ENCODE measurements around the gene MAPK12.
A peak's percentile ranks its signal among the peaks of the same experiment; 100 is the strongest.

The MAPK12 gene

DNA sequence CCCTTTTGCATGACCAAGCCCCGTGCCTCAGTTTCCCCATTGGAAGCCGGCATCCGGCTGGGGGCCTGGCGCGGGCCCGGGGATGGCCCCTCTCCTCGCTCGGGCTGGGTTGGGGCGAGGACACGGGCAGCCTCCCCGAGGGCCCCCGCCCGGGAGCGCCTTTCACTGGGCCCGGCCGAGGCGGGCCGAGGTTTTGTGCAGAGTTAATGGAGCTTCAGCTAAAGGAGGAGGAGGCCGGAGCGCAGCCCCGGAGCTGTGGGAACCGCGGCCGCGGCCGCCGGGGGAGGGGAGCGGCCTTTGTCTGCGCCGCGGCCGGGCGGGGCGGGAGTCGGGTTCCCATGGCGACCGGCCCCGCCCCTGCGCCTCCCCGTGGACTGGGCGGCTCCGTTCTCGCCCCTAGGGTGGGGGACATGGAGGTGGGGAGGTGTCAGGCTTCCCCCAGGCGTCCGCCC is 10.1 kb upstream of the MAPK12 start:
- H3K4me3 ChIP-seq: peak overlapping the region; percentile 37 to 58 (median 49)
- peak overlapping the region in 9 of 21 experiments; percentile 13 to 65 (median 49) for H3K27ac ChIP-seq

DNA sequence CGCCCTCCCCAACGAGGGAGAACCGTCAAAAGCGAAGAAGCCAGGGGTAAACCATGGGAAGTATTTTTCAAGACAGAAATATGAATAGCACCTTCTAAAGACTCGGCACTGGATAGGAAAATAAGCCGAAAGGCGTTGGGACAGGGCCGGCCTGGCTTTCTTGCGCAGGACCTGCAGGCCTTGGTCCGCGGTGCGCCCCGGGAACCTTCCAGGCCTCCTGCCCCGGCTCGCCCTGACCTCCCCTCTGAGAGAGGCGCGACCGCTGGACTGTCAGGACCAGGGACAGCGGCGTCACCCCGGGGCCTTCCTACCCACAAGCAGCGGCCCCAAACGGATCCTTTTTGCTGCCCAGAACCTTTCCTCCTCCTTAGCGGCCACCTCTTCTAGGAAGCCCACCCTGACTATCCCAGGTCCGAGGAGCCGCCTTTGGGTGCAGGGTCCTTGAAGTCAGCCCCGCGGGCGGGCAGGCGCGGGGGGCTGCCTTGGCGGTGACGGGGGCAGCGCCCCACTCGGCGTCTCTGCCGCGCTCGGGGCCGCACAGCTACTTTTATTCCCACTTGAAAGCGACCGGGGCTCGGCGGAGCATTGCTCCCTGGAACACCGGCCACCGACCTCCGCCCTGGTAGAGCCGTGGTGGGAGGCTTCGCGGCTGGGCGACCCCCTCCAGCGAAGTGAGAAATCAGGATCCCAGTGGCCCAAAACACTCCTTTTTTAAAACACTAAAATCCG is 9.3 kb upstream of the MAPK12 start:
- H3K27ac ChIP-seq: peak overlapping the region in 18 of 21 experiments; percentile 13 to 81 (median 50)

DNA sequence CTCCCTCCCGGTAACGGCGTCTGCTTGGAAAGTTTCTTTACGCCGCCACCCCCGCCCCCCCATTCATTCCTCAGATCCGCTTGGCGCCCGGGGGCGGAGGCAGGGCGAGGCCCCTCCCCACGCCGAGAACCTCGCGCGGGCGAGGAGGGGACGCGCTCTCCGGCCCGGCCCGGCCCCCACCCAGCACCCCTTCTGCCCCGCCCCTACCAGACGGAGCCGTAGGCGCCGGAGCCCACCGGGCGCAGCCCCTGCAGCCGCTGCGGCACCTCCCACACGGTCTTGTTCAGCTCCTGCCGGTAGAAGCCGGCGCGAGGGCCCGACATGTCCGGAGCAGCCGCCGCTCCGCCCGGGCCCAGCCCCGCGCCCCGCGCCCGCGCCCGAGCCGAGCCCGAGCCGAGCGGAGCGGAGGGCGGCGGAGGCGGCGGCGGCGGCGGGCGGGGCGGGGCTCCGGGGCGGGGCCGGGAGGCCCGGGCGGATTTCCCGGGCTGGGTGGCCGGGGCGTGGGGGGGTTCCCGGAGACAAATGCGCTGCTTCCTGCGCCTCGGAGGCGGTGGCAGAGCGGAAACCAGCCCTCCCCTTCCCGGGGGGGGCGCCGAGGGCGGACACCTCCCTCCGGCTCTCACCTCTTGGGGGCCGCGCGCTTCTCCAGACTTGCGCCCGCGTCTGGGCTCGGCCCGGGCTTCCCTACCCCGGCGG is 8.6 kb upstream of the MAPK12 start, which contains the start of gene MAPK11:
Gene MAPK11, minus strand, starts transcription at position 411 of the 696 bp plus-strand sequence. Its CDS starts 88 bp downstream, at position 323.
- Histone ChIP-seq H3K27ac (peak within 1 kb of the TSS in 19 of 21 experiments; percentile 29 to 81 (median 64)), H3K4me3 (peak within 1 kb of the TSS; percentile 37 to 58 (median 49))

More for the DNA sequence above, 9.3 kb upstream of the MAPK12 start:
- H3K4me3 ChIP-seq: peak overlapping the region; percentile 37 to 58 (median 49)

DNA sequence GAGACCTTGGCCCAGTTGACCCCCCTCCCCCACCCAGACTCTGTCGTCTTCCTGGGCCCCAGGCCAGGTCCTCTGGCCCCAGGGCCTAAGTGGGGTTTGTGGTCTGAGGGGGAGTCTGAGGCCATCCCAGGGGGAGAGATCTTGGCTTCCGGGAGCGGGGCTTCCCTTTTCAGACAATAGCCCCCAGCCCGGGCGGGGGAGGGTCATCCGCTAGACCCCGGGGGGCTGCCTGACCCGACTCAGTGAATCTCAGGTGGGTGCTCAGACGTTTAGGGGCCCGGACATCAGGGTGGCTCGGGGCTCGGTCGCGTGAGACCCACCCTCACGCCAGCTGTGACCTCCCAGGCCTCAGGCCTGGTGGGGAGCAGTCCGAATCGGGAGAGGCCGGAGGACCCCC is 8.1 kb upstream of the MAPK12 start:
- Histone ChIP-seq H3K27ac (peak overlapping the region in 15 of 21 experiments; percentile 3 to 81 (median 65)), H3K4me3 (peak overlapping the region; percentile 37 to 58 (median 49))

DNA sequence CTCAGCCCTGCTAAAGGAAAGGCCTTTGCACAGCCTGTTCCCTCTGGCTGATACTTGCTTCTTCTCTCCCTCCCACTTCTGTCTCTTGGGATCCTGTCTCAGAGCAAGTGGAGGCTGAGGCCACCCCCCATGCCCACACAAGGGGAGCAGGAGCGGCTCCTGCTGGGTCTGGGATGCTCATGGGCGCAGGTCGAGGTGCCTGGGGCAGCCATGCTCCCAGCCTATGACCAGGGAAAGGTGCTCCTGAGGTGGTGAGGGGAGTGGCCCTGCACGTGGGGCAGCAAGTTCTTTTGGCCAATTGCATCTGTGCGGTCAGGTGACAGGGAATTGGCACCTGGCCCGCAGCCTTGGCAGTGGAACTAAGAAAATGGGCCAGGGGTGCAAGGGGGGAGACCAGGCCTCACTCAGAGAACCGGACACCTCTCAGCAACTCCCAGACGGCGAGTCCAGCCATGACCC is 7.2 kb upstream of the MAPK12 start:
- Histone ChIP-seq H3K27ac (peak overlapping the region in 1 of 21 experiments; percentile 10), H3K4me3 (no peak overlapping the region)

DNA sequence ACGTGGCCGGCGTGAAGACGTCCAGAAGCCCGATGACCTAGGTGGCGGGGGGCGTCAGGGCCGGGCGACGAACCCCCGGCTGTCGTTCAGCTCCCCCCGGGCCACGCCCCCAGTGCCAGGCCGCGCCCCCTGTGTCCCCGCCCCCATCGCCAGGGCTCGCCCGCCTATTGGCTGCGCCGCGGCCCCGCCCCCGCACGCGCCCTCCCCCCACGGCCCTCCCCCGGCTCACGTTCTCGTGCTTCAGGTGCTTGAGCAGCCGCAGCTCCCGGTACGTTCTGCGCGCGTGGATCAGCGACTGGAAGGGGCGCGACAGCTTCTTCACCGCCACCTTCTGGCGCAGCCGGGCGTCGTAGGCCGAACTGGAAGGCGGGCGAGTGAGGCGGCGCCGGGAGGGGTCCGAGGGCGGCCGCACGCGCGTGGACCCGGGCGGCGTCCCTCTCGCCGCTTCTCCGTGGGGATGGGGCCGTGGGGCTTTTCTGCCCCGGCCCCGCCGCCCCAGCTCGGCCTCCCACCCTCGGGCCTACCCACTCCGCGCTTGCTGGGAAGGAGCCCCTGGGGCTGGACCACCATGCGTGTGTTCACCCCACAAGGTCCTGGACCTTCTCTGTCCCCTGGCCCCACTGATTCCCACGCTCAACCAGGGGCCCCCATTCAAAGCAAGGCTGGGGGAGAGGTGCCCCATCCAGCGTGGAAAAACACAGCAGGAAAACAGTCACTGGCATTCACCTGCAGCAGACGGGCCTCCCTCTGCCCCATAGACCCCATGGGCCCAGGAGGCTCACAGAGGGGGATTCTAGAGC is 6.3 kb upstream of the MAPK12 start:
- no peak overlapping the region for H3K27ac ChIP-seq
- peak overlapping the region in 4 of 7 experiments; percentile 3 to 19 (median 15) for H3K4me3 ChIP-seq

DNA sequence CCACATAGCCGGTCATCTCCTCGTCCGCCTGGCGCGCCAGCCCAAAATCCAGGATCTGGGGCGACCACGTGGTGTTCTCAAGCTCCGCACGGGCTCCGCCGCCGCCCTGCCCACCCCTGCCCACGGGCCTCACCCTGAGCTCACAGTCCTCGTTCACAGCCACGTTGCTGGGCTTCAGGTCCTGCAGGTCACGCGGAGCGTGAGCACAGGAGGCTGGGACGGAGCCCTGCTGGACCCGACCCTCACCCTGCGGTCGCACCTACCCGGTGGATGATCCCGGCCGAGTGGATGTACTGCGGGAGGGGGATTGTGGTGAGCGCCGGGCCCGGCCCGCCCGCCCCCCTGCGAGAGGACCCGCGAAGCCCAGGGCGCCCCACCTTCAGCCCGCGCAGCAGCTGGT is 5.5 kb upstream of the MAPK12 start:
- Histone ChIP-seq H3K4me3 (peak overlapping the region in 1 of 7 experiments; percentile 19), H3K27ac (no peak overlapping the region)

DNA sequence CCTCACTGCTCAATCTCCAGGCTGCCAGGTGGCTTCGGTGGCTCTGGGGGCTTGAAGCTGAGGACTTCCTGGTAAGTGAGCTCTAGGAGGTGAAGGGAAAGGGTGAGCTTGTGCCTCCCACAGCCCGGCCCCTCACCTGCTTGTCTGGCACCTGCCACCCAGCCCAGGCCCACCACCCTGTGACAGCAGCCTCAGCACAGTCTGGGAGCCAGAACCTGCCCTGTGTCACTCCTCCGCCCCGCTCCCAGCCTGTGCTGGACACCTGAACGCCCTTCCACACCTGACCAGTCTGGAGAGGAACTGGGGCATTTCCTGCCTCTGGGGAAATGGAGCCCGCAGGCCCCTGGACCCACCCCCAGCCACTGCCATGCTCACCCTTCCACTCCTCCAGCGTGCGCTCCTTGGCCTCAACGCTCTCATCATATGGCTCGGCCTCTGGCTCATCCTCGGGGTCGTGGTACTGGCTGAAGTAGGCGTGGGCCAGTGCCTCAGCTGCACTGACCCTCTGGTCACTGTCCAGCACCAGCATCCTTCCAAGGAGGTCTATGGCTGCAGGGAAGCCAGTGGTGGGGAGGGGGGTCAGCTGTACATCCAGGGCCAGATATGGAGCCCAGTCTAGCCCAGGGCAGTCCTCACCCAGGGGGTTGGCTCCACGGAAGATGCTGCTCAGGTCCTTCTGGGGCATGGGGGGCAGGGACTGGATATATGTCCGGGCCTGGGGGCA is 3.6 kb upstream of the MAPK12 start:
- H3K4me3 ChIP-seq: no peak overlapping the region
- no peak overlapping the region for H3K27ac ChIP-seq

DNA sequence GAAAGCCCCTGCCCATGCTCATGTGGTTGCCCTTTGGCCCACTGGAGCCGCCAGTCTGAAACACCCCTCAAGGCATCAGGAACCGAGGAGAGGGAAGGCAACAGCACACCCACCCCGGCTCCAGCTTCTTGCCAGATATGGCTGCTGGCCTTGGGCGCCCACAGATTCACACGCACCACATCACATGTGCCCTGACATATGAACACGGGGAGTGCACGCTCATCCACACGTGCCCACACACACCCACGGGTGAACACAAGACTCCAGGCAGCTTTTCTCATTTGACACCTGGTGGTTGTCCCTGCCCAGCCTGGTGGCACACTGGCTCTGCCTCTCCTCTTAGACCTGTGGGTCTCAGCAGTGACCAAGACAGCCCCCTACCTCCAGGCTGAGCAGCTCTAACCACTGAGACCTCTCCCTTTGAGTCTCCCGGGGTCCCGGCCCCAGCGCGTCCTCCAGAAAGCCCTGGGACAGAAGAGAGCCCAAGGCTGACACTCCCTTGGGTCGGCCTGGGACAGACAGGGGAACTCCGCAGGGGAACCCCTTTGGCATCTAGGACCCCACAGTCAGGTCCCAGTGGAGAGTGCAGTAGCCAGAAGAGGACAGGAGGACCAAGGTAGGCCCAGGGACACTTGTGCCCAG is 2.7 kb upstream of the MAPK12 start:
- no peak overlapping the region for H3K4me3 ChIP-seq
- no peak overlapping the region for H3K27ac ChIP-seq

DNA sequence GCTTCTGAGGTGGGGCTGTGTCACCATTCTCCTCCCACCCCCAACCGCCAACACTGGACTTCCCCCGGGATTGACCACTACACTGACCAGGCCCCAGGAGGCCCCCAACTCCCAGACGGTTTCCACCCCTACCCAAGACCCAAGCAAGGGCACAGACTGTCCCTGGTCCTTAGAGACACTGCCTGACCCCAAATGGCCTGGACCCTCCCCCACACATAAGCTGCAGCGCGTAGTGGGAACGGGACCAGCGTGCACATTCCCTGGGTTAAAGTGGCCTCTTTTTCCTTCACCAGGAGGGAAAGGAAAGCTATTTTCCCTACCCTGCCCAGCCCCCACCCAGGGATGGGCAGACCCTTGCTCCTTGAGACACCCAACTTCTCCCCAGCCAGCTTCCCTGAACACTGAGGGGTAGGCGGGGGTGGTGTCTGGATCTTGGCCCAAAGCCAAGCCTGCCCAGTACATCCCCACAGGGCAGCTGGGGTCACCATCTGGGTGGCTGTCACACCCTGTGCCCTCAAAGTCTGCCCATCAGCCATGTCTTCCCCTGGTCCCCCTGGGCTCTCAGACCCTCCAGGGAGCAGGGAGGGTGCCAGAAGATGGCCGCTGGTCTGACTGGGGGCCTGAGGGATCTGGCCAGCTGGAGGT is 1.6 kb upstream of the MAPK12 start:
- H3K27ac ChIP-seq: no peak overlapping the region
- no peak overlapping the region for H3K4me3 ChIP-seq

DNA sequence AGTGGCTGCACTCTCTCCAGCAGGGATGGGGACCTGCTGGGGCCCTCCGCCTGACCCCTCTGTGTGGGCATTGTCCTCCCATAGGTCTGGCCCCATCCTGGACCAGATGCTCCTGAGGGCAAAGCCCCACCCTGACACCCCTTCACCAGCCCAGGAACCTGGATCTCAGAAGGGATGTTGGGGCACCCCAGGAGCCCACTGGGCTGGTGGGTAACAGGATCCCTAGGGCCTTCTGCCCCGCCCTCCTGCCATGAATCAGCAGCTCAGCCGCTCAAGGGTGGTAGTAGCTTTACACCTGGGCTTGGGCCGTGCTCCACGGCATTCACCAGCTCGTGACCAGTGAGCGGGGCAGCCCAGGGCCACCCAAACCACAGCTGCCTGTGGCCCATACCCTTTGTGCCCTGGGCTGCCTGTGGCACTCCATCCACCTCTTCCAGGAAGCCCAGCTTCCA is 1.0 kb upstream of the MAPK12 start:
- no peak overlapping the region for H3K27ac ChIP-seq
- no peak overlapping the region for H3K4me3 ChIP-seq

DNA sequence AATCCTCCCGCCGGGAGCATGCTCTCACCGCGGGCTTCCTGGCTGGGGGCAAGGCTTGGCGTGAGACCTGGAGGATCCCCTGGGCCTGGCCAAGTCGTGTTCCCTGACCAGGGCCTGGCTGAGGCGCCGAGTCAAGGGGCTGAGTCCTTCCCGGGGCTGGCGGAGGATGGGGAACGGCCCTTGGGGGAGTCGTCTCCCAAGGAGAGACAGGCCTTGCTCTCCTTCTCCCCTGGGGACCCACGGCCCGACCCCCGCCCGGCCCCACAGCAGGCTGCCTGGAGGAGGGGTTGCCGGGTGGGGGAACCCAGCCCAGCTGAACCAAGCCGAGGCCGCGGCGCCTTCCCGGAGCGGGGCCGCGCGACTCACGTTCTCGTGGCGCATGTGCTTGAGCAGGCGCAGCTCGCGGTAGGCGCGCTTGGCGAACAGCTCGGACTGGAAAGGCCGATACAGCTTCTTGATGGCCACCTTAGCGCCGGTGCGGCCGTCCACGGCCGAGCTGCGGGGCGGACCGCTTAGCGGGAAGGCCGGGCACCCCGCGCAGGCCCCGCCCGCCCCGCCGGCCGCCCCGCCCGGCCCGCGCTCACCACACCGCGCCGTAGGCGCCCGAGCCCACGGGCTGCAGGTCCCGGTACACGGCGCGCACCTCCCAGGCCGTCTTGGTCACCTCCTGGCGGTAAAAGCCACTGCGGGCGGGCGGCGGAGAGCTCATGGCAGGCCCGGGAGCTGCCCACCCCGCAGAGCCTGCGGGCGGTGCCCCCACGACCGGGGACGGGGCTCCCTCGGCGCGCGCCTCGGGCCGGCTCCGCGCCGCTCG is 475 bp downstream of the MAPK12 start:
- peak overlapping the region in 6 of 21 experiments; percentile 17 to 57 (median 45) for H3K27ac ChIP-seq
- peak overlapping the region; percentile 24 to 42 (median 30) for H3K4me3 ChIP-seq

DNA sequence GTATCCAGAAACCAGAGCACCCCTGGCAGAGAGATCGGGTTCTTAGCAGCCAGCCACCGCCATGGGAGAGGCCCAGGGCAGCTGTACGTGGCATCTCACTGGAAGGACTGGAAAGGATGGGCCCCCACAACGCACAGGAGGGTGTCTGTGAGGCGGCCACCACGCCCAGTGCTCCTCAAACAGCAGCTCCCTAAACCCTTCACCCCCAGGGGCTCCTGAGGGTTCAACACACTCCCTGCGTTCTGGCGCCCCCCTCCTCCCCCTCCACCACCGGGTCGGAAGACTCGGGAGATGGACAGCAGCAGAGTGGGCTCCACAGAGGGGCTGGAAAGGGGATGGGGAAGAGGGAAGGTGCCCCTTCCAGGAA is 1.1 kb downstream of the MAPK12 start:
- peak overlapping the region in 5 of 21 experiments; percentile 17 to 57 (median 40) for H3K27ac ChIP-seq

DNA sequence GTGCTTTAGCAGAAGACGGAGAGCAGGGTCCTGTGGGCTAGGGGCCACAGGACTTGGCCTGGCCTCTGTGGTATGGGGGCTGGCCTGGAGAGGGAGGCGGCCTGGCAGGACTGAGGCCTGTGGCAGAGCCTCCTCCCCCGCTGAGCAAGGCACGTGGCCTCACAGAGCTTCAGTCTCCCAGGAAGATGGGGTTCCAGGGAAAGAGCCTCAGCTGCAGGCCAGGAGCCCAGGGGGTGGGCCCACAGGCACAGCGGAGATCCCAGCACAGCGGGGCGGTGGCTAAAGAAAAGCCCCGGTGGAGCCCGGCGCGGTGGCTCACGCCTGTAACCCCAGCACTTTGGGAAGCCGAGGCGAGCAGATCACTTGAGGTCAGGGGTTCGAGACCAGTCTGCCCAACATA is 2.2 kb downstream of the MAPK12 start:
- Histone ChIP-seq H3K4me3 (no peak overlapping the region), H3K27ac (no peak overlapping the region)

More for the DNA sequence above, 1.1 kb downstream of the MAPK12 start:
- peak overlapping the region in 6 of 7 experiments; percentile 27 to 42 (median 32) for H3K4me3 ChIP-seq

DNA sequence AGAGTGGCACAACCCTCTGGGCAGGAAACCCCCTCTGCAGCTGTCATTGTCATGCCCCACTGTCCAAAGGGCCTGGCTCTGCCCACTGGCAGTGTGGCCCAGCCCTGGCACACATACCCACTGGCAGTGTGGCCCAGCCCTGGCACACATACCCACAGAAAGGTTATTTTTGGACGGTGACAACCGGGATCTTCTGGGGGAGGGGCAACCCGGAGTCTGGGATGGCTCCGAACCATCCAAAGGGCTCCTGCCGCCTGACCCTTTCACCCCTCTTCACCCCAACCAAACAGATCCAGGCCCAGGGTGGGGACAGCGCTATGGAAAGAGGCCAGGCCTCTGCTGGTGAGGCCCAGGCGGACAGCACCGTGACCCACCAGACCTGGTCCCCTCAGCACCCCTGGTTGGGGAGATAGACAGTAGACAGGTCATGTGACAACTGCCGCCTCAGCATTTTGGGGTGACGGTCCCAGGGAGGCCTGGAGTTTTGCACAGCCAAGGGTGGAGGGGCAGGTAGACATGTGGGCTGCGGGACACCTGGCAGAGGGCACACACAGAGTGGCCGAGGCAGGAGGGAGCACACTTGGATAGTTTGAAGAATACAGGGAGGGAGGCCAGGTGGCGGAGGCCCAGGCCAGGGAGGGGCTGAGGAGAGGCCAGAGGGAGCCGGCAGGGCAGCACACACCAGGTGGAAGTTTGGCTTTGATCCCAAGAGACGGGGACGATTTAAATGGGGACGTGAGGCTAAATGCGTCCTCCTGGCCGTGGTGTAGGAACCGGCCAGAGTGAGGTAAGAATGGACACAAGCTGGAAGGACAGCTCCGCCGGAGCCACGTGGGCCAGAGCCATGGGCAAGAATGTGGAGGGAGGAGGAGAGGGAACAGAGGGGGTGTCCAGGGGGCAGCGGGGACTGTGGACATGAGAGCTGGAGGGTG is 2.9 kb downstream of the MAPK12 start:
- Histone ChIP-seq H3K27ac (no peak overlapping the region), H3K4me3 (no peak overlapping the region)
